Coronary artery (tissue), 2 donors: ENCODE measurements around the gene EFNA1.
"Not testable (repeated sequence)": the region's sequence is repeated elsewhere in the genome, so short reads cannot be mapped to it uniquely, and the experiment has no call there.

Source experiments
- DNase-seq: peaks from one replicate; pipeline ENCODE4 v3.0.0-alpha.2; 2017; ENCODE audit warnings: low spot score
- H3K27ac ChIP-seq, 2 donors: fragments of 200-600 bp; sonication (generic); one replicate each; pipeline ENCODE4 v1.5.1; 2016 to 2019
- H3K4me3 ChIP-seq: fragments of 200-600 bp; sonication (generic); 2 replicates; pipeline ENCODE4 v1.5.1; 2016; ENCODE audit warnings: mild to moderate bottlenecking, moderate library complexity
- TF ChIP-seq, protein P1 (sequence below): fragments of 200-600 bp; sonication (generic); IDR thresholded peaks from one replicate; pipeline ENCODE4 v1.5.1; 2019; ENCODE audit warnings: antibody characterized with exemption

Gene EFNA1

DNA sequence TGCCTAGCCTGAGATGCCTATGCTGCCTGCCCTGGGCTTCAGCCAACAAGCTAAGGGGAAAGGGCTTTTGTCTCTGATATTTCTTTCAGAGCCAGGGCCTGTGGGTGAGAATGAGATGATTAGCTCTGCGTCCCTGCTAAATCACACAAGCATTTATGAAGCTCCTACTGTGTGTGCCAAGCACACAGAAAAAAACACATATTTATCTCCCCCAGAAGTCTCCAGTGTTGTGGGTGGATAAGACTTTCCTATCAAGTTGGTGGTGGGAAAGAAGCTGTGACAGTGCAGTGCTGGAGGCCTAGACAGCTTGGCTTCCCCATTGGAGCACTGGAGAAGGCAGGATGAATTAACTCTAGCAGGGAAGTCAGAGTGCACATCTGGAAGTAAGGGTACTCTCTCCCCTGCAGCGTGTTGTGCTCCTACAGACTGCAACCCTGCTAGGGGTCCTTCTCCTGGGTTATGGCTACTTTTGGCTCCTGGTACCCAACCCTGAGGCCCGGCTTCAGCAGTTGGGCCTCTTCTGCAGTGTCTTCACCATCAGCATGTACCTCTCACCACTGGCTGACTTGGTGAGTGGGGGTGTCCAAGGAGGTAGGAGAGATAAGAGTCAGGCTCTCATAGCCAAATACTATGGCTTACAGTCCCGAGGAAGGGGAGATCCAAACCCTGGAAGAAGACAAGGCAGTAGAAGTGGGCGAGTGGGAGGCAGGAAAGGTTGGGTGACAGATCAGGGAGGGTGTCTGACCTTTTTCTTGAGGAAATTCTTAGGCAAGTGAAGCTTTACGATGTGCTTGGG lies 9.7 kb downstream of the EFNA1 start:
- peak overlapping the region in 1 of 2 donors; percentile 100 for H3K27ac ChIP-seq
- peak; percentile 68 for DNase-seq
- H3K4me3 ChIP-seq, result peak overlapping the region; percentile 97
- TF ChIP-seq, protein P1, sequence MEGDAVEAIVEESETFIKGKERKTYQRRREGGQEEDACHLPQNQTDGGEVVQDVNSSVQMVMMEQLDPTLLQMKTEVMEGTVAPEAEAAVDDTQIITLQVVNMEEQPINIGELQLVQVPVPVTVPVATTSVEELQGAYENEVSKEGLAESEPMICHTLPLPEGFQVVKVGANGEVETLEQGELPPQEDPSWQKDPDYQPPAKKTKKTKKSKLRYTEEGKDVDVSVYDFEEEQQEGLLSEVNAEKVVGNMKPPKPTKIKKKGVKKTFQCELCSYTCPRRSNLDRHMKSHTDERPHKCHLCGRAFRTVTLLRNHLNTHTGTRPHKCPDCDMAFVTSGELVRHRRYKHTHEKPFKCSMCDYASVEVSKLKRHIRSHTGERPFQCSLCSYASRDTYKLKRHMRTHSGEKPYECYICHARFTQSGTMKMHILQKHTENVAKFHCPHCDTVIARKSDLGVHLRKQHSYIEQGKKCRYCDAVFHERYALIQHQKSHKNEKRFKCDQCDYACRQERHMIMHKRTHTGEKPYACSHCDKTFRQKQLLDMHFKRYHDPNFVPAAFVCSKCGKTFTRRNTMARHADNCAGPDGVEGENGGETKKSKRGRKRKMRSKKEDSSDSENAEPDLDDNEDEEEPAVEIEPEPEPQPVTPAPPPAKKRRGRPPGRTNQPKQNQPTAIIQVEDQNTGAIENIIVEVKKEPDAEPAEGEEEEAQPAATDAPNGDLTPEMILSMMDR, result no peak

DNA sequence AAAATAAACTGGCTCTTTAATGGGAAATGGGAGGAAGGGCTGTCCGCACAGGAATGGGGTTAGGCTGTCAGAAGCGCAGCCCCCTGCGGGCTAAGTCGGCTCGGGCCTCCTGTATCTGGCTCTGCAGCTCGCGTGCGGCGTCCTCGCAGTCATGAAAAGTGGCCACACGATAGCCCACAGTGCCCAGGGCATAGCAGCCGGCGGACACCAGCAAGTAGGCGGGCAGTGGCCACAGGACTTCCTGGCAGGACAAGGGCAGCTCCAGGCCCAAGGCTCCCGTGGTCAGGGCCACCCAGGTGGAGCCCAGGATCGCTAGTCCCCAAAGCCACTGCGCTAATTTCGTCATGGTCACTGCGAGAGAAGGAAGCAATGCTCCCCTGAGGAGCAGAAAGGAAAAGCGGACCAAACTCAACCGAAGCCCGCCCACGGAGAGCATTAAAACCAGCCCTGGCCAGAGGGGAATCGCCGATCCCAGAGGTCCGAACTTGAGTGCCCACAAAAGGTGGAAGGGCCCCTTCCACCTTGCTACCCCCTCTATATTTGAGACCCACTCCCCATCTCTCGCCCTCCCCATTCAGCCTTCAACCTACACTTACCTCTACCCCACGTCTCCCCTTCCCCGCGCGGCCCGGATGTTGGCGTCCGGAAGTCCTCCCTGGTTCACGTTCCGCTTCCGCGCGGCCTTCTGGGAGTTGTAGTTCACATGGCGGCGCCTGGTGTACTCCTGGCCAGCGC lies 12.4 kb downstream of the EFNA1 start, which contains the start of gene DPM3:
Gene DPM3 (minus strand): TSS at position 637 of the 735 bp plus-strand sequence. CDS start 291 bp downstream, at position 346.
- Histone ChIP-seq H3K4me3 (peak within 1 kb of the TSS; percentile 85), H3K27ac (peak within 1 kb of the TSS; percentile 83 to 96)
- TF ChIP-seq, protein P1, result no peak
- DNase-seq, result peak; percentile 92

GRCh38 chr1:155140630-155140953 lies 12.9 kb downstream of the EFNA1 start:
- DNase-seq, result no peak
- H3K27ac ChIP-seq, result peak overlapping the region; percentile 83 to 96

DNA sequence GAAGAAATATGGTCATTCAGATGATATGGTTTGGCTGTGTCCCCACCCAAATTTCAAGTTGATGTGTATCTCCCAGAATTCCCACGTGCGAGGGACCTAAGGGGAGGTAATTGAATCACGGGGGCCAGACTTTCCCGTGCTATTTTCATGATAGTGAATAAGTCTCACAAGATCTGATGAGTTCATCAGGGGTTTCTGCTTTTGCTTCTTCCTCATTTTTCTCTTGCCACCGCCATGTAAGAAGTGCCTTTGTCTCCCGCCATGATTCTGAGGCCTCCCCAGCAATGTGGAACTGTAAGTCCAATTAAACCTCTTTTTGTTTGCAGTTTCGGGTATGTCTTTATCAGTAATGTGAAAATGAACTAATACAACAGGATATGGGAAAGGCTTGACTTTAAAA lies 14.1 kb downstream of the EFNA1 start:
- H3K4me3 ChIP-seq, result no peak overlapping the region
- no peak overlapping the region for H3K27ac ChIP-seq
- TF ChIP-seq, protein P1, result no peak
- peak; percentile 19 for DNase-seq

More at GRCh38 chr1:155140630-155140953, 12.9 kb downstream of the EFNA1 start:
- TF ChIP-seq, protein P1, result no peak
- peak overlapping the region; percentile 85 for H3K4me3 ChIP-seq

GRCh38 chr1:155145491-155145890 lies 17.8 kb downstream of the EFNA1 start:
- TF ChIP-seq, protein P1, result no peak
- Histone ChIP-seq H3K27ac (no peak overlapping the region), H3K4me3 (no peak overlapping the region)
- DNase-seq, result peak; percentile 2

GRCh38 chr1:155155996-155156643 lies 28.4 kb downstream of the EFNA1 start:
- H3K4me3 ChIP-seq, H3K27ac ChIP-seq, DNase-seq: not testable (repeated sequence)

- H3K4me3 ChIP-seq, result no peak overlapping the region
- TF ChIP-seq, protein P1, result no peak
- no peak overlapping the region for H3K27ac ChIP-seq
- DNase-seq, result peak; percentile 40
Measured at GRCh38 chr1:155158991-155159390, 31.3 kb downstream of the EFNA1 start.
